Measurements from ENCODE around the gene ABCC11. TPM values are rescaled to one million over a fixed set of nuclear protein-coding genes. Genes with fewer than 3 reads are reported as not detected.

The ABCC11 gene
- total RNA-seq = under 0.01 TPM in 2 replicates

DNA sequence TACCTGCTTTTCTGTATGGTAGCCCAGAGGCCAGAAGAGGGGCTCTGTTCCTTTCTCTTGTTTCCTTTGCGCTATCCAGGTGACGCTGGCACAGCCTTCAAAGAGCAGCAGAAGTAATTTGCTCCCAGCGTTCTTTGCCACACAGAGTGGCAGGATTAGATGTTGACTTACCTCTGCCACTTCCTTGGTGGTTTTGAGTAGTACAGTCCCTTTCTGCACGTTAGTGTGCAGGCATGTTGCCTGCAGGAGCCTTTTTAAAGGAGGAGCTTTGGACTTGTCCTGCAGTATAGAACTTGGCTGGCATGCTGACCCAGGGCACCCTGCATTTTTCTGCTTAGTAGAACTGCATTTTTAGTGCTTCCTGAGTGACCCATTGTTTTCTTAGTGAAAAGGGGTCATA, at the start of gene ABCC11:
ABCC11 (minus strand) TSS at position 229 of the 400 bp plus-strand sequence. CDS start 15,618 bp downstream, outside the sequence.

DNA sequence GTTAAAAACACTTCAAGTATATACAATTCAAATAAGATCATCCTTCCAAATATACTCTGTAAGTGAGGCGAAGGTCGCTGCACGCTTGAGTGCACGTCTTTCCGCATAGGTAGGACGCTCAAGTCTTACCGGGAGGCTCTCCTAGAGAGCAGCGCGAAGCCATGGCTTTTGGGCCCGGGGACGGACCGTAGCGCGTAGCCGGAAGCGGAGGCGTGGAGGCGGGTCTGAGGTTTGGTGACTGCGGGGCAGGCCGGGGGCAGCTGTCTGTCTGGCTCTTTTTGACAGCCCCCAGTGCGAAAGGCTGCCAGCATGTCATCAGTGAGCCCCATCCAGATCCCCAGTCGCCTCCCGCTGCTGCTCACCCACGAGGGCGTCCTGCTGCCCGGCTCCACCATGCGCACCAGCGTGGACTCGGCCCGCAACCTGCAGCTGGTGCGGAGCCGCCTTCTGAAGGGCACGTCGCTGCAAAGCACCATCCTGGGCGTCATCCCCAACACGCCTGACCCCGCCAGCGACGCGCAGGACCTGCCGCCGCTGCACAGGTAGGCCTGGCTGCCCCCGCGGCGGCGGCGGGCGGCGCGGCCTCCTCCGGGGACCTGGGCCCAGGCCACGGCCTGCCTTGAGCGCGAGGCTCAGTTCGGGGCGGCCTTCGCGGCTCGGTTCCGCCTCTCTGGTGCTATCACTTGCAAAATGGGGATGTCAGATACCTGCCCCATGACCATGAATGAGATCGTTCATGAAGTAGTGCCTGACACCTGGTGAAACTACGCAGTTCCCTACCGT, 3.1 kb downstream of the ABCC11 start, which contains the start of gene LONP2:
LONP2 (plus strand) TSS at position 221 of the 783 bp plus-strand sequence; CDS start at position 310, 89 bp downstream.

DNA sequence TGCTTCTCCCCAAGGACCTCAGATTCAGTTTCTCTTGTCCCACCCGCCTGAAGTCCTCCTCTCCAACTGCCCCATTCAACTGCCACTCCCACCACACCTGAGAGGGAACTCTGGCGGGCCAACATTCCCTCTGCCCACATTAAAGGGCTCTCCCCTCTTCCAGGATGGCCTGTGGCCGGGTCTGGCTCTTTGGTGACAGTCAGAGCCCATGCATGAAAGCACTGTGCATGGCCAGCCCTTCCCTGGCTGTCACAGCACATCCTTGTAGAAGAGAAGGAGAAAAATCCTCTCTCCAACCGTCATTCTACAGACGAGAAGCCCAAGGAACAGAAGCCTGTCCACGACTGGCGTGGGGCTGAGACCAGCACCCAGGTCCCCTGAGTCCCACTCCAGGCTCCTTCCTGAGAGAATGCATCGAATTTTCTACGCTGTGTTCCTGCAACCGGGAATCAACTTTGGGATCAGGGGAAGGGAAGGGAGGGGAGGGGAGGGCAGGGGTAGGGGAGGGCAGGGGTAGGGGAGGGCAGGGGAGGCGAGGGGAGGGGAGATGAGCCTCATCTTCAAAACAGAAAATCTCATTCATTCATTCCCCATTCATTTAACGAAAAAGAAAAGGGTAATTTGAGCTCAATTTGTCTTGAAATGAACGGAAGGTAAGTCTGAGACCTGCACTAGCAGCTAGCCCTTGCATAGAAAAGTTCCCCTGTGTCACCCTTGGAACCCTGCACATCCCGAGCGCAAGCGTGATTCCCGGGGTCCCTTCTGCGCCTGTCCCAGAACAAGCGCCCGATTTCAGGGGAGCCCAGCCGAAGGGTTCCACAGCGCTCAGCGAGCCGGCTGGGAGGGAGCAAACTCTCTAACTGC, 91.2 kb downstream of the ABCC11 start, which contains the start of gene ABCC12:
ABCC12 (minus strand) TSS at position 68 of the 864 bp plus-strand sequence. CDS start 9,569 bp downstream, outside the sequence.

Other genes starting within 250 kb of the ABCC11 start
- not detected in 2 replicates for gene ABCC12, start 91.5 kb downstream of the ABCC11 start, total RNA-seq
- 52.1 and 60.9 TPM in 2 replicates for gene LONP2, start 3.2 kb downstream of the ABCC11 start, total RNA-seq
- 33.5 and 33.6 TPM in 2 replicates for gene SIAH1, start 137.9 kb upstream of the ABCC11 start, total RNA-seq

All from smooth muscle cell of bladder (primary cell).